ENCODE results near the gene GASK1B.

GRCh38 chr4:158211222-158211621 is 38.4 kb upstream of the GASK1B start:
- TF ChIP-seq REST (IDR thresholded peaks at IDR 0.05; ENCODE audit: insufficient replicate concordance, low read depth) = no peak
- no peak for TF ChIP-seq CTCF (IDR thresholded peaks at IDR 0.05; ENCODE audit: insufficient read depth, low read length)
- TF ChIP-seq POLR2AphosphoS5 (IDR thresholded peaks at IDR 0.05; ENCODE audit: low read depth) = no peak
- no peak for TF ChIP-seq GABPA (IDR thresholded peaks at IDR 0.05; ENCODE audit: low read depth)
